UCSD-AML1 (cell line): Measurements from ENCODE around the gene LENG1.

ENCODE experiments used
- DNase-seq: peaks from one replicate; lab custom pipeline; 2025; ENCODE audit not compliant: unreplicated experiment; lab: John Stamatoyannopoulos, UW

LENG1 gene

GRCh38 chr19:54165222-54165621, 5.7 kb upstream of the LENG1 start:
- no peak for DNase-seq

- peak; percentile 76 for DNase-seq
Observed at GRCh38 chr19:54164369-54165068, 5.0 kb upstream of the LENG1 start.

- DNase-seq = no peak
Observed at GRCh38 chr19:54162884-54163283, 3.4 kb upstream of the LENG1 start.

GRCh38 chr19:54162241-54162805, 2.8 kb upstream of the LENG1 start:
- peak; percentile 88 for DNase-seq

DNA sequence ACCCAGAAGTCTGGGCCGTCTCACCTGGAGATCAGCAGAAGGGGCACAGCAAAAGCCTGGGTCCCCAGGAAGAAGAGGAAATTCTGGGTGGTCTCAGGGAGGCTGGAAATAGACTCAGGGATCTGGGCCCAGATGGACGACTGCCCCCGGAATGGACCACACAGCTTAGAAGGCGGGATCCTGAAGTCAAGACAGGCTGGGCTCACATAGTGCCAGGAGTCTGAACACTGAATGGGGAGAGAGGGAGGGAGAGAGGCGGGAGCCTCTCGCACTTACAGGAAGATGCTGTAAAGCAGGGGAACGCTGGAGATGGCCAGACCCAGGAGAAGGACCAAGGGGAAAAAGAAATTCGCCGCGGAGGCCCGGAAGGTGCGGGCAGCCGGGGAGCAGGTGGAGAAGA, 1.3 kb upstream of the LENG1 start:
- no peak for DNase-seq

DNA sequence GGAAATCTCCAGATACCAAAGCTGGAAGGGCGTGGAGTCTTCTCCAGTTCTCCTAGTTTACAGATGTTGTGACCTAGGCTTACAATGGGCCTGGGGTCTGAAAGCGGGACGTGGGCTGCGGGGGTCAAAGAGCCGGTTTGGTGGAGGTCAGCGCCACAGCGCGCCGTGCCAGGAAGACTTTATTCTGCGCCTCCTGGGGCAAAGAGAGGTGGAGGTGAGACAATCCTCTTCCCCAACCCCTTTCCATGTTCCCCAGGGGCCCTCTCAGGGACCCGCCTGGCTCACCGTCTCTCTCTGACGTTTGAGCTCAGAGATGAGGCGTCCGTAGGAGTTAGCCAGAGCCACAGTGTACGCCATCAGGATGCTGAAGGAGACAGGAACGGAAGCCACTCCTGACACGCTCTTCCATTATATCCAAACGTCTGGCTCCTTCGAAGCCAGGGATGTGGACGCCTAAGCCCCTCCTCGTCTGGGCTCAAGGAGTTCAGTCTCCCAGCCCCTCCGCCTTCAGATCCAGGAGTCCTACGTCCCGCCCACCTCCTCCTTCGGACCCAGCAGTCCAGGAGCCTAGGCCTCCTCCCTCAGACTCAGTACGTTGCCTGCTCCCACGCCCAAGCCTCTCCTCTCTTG, 776 bp upstream of the LENG1 start:
- no peak for DNase-seq

DNA sequence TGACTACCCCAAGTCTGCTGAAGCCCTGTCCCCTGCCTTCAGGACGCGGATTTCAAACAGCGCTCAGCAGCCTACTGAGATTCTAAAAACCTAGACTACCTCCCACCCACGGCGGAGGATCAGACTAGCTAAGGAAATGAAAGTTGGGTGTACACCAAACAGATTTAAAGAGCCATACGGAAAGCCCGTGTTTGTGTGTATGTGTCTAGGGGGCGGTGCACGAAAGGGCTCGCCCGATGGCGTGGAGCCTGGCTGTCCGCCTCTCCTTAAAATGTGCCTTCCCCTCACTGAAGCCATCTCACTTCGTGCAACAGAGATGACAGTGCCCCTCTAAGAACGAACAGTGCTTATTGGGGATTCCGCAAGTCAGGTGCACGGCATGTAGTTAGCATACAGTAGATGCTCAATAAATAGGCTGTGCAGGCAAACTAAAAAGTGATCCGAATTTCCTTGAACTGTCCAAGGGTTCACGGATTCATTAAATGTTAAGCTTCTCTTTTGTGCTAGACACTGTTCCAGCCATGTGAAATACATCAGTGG, 639 bp downstream of the LENG1 start:
- peak; percentile 47 for DNase-seq

DNA sequence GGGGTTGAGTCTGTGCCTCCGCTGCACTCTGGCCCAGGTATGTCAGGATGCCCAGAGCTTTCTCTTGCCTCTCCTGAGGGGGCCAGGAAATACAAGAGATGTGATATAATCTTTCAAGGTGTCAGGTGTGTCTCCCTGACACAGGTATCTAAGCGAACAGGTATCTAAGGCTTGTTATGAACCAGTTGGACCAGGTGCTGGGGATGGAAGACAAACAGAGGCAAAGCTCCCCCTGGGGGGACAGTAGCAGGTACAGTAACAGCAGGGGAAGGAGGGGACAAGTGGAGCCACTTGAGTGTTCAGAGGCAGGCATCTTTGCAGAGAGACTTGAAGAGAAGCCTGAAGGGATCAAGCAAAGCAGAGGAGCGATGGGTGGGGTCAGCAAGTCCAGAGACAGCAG, 2.6 kb downstream of the LENG1 start:
- no peak for DNase-seq

DNA sequence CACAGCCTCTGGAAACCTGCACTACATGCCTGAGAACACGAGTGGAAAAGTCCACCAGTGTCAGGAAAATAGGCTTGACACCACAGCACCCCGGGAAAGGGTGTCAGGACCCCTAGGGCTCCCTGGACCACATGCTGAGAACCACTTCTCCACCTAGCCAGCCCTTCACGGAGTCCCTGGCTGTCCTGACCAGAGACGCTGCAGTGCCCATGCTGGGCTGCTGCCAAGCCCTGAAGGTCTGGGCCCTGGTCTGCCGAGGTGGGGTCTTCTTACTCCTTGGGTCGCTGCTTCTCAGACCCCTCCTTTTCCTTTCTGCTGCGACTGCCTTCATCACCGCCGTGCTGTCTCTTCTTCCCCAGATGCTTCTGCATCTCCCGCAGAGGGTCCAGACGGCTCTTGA, 3.0 kb downstream of the LENG1 start:
- no peak for DNase-seq

DNA sequence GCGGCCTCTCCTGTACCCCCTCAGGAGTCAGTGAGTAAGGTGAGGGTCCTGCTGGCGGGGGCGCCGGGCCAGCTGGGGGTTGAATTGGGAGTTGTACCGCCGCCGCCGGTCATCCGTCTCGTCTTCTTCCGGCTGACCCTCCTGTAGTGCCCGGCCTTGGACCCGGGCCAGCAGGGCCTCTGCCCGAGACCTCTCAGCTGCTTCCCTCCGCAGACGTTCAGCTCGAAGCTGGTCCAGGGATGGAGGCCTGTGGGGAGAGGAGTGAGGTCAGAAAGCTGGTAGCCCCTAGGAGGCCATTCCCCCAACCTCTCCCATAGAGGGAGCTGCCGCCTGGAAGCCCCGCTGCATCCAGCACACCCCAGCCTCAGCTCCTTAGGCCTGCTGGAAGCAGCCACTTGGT, 3.8 kb downstream of the LENG1 start:
- DNase-seq = no peak

- no peak for DNase-seq
Observed at GRCh38 chr19:54154603-54155345, 4.7 kb downstream of the LENG1 start.

GRCh38 chr19:54153731-54154326, 5.7 kb downstream of the LENG1 start:
- no peak for DNase-seq

- DNase-seq = no peak
Observed at GRCh38 chr19:54152878-54153524, 6.5 kb downstream of the LENG1 start.

- no peak for DNase-seq
Observed at GRCh38 chr19:54152267-54152666, 7.3 kb downstream of the LENG1 start.

DNA sequence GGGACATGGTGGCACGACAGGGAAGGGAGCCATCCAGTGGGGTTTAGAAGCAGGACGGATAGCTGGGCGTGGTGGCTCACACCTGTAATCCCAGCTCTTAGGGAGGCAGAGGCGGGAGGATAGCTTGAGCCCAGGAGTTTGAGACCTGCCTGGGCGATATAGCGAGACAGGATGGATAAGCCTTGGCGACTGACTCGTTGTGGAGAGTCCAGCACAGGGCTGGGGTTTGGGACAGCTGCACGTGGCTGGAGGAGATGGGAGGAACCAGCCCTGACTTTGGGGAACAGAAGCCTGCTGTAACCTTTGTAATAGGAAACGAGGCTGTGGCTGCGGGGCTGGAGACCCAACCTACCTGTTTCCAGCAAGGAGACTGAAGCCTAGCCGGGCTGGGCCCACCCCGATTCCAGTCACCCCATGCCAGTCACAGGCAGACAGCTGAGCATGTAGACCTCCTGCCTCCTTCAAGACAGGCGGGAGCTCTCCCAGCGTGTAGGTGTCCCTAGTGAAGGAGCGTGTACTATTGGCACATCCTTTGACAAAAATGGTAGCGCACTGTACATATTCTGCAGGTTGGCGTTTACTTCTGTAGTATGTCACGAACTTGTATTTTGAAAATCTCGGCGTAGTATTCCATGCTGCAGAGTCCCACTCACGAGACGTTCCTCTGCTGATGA, 8.0 kb downstream of the LENG1 start:
- DNase-seq = no peak

DNA sequence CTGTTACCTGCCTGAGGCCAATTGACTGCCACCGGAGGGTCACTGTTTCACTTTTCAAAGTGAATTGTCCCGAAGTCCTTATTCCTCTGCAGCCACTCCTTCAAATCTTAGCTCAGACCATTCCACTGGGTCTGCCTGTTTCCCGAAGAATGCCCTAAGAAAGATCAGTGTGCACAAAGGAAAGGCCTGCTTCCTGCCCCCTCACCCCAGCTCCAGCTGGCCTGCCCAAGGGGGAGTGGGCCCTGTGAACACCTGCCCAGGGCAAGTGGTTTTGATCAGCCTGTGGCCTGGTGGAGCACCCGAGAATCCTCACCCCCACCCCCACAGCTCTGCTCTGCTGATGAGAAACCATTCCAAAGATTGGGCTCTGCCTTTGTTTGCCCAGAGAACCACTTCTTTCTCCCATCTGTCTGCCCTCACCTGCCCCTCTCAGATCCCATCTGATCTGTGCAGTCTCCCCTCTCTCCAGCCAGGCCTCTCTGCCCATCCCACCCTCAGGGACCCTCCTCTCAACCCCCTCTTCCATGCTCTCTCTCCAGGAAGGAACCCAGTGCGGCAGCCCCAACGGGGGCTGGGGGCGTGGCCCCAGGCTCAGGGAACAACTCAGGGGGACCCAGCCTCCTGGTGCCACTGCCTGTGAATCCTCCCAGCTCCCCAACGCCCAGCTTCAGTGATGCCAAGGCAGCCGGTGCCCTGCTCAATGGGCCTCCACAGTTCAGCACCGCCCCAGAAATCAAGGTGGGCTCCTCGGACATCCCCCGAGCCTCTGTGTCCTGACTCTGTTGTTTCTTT, 10.3 kb downstream of the LENG1 start:
- DNase-seq = no peak

DNA sequence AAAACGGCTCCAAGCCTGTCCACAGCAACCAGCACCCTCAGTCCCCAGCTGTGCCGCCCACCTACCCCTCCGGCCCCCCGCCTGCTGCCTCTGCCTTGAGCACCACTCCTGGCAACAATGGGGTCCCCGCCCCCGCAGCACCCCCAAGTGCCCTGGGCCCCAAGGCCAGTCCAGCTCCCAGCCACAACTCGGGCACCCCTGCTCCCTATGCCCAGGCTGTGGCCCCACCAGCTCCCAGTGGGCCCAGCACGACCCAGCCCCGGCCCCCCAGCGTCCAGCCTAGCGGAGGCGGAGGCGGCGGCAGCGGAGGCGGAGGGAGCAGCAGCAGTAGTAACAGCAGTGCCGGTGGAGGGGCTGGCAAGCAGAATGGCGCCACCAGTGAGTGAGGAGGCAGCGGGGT, 11.4 kb downstream of the LENG1 start:
- DNase-seq = no peak

DNA sequence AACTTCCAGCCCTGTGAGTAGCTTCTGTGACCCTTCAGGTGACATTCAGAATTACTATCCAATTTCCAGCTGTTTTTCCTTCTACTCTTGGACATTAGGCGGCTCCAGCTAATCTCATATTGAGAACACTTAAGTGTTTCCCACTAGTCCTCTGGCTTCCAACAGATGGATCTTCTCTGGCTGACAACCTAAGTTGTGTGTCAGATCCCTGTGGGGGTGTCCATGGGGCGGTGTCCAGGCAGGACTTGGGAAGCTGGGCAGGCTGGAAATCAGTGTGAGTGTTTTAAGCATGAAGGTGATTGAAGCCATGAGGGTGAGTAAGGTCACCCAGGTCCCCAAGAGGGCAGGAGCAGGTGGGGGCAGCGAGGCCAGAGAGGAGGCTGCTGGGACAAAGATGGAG, 11.8 kb downstream of the LENG1 start:
- DNase-seq = no peak

- no peak for DNase-seq
Observed at GRCh38 chr19:54145541-54146158, 13.9 kb downstream of the LENG1 start.
